IPS-15b (cell line): ENCODE data around the gene OR10H4.

Experiments
- H3K27me3 ChIP-seq: one replicate; pipeline ENCODE4 v1.6.1; 2013; ENCODE audit warnings: low read length; ENCODE audit not compliant: control insufficient read depth, insufficient read depth
- H3K36me3 ChIP-seq: one replicate; pipeline ENCODE4 v1.6.1; 2013; ENCODE audit warnings: low read length; ENCODE audit not compliant: control insufficient read depth, insufficient read depth
- H3K4me1 ChIP-seq: one replicate; pipeline ENCODE4 v1.6.1; 2013; ENCODE audit warnings: mild to moderate bottlenecking, low read length; ENCODE audit not compliant: control insufficient read depth, insufficient read depth
- H3K4me3 ChIP-seq: one replicate; pipeline ENCODE4 v1.5.1; 2013; ENCODE audit warnings: low read depth, low read length
- H3K9ac ChIP-seq: one replicate; pipeline ENCODE4 v1.6.1; 2013; ENCODE audit warnings: low read depth, mild to moderate bottlenecking, low read length
- H3K9me3 ChIP-seq: one replicate; pipeline ENCODE4 v1.6.1; 2013; ENCODE audit warnings: mild to moderate bottlenecking, low read length; ENCODE audit not compliant: control insufficient read depth, insufficient read depth

The OR10H4 gene

DNA sequence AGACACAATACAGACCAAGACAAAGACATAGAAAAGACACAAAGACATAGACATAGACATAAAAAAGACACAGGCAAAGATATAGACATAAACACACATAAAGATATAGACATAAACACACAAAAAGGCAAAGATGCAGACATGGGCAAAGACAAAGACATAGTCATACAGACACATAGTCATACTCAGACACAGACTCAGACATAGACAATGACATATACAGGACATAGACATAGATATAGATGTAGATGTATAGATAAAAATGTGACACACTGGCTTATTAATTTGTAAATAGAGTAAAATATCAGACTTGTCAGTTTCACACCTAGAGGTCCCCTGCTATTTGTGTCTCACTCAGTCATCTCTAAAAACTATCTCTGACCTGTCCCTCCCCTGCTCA is 42.8 kb downstream of the OR10H4 start:
- Histone ChIP-seq H3K4me1 (no peaks in the 10 kb centered on the region), H3K27me3 (no peaks in the 10 kb centered on the region), H3K9ac (no peak overlapping the region), H3K36me3 (no peaks in the 10 kb centered on the region), H3K4me3 (no peak overlapping the region), H3K9me3 (peaks cover 6% of the 10 kb centered on the region)

DNA sequence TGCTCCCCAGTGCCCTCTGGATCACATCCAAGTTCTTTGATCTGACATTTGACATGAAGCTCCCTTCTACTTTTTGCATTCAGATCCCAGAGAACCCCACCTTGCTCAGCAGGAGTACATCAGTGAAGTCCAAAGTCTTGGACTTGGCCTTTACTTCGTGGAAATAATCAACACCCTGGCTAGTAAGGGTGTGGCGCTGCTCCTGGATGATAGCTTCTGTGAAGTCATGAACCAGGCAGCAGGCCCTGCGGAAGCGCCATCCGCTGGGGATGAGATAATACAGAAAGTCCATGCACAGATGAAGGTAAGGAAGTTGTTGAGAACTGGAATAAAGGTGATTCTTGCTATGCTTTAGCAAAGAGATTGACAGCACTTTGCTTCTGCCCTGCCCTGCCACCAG is 43.2 kb downstream of the OR10H4 start:
- Histone ChIP-seq H3K9ac (no peak overlapping the region), H3K4me3 (no peak overlapping the region), H3K27me3 (no peaks in the 10 kb centered on the region), H3K9me3 (peaks cover 6% of the 10 kb centered on the region), H3K36me3 (no peaks in the 10 kb centered on the region), H3K4me1 (no peaks in the 10 kb centered on the region)

DNA sequence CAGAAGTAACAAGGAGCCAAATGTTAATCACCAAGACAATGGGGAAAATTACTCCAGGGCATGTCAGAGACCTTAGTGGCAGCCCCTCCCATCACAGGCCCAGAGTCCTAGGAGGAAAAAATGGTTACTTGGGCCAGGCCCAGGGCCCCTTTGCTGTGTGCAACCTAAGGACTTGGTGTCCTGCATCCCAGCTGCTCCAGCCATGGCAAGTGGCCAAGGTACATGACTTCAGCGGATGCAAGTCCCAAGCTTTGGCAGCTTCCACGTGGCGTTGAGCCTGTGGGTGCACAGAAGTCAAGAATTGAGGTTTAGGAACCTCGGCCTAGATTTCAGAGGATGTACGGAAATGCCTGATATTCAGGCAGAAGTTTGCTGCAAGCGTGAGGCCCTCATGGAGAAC is 46.7 kb downstream of the OR10H4 start:
- no peak overlapping the region for H3K9ac ChIP-seq
- H3K27me3 ChIP-seq, result no peaks in the 10 kb centered on the region
- peaks cover 6% of the 10 kb centered on the region for H3K9me3 ChIP-seq
- no peaks in the 10 kb centered on the region for H3K36me3 ChIP-seq
- no peaks in the 10 kb centered on the region for H3K4me1 ChIP-seq
- no peak overlapping the region for H3K4me3 ChIP-seq

DNA sequence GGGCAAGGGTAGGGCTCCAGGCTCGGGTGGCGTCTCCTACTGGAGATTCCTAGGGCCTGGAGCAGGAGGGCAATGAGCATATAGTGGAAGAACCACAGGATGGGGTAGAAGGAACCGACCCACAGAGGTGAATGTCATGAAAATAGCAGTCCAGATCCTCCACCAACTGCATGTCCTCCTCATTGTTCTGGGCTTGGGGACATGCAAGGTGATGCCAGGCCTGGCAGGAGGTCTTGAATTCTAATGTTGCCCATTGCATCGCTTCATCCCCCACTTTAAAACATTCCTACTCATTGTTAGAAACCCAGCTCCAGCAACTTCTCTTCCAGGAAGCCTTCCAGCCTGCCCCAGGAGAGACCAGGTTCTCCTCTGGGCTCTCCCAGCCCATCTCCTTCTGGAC is 49.4 kb downstream of the OR10H4 start:
- H3K4me3 ChIP-seq, result no peak overlapping the region
- peaks cover 4% of the 10 kb centered on the region for H3K4me1 ChIP-seq
- no peak overlapping the region for H3K9ac ChIP-seq
- H3K9me3 ChIP-seq, result peaks cover 6% of the 10 kb centered on the region
- no peaks in the 10 kb centered on the region for H3K27me3 ChIP-seq
- no peaks in the 10 kb centered on the region for H3K36me3 ChIP-seq
